ENCODE data around the gene SRRM2. TPM values are rescaled to one million over a fixed set of nuclear protein-coding genes. Genes with fewer than 3 reads are reported as not detected.

The SRRM2 gene
- total RNA-seq, 4 donors from 2014 or later = 73.9 to 398 (median 255) TPM

DNA sequence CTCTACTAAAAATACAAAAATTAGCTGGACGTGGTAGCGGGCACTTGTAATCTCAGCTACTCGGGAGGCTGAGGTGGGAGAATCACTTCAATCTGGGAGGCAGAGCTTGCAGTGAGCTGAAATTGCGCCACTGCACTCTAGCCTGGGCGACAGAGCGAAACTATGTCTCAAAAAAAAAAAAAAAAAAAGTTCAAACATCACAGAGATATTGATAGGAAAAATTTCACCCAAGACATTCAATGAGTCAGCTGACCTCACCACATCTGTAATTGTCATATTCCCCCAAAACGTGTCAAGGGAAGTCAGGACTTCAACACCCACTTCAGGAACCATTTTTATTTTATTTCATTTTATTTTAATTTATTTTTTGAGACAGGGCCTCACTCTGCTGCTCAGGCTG, 24.4 kb upstream of the SRRM2 start:
- H3K9me3 ChIP-seq = no peaks in the 10 kb centered on the region
- no peak overlapping the region for H3K27ac ChIP-seq
- peaks cover 16% of the 10 kb centered on the region for H3K27me3 ChIP-seq
- no peak for TF ChIP-seq EP300 (IDR thresholded peaks at IDR 0.05)
- no peak for TF ChIP-seq POLR2A (IDR thresholded peaks at IDR 0.05)
- TF ChIP-seq CTCF (IDR thresholded peaks at IDR 0.05) = no peak
- no peak for TF ChIP-seq POLR2AphosphoS5 (IDR thresholded peaks at IDR 0.05)
- 33 to 61% methylated on average over 1 to 5 of the region's 7 CpGs for WGBS, 2 donors (ENCODE audit: low coverage in 1 of 2)
- H3K4me1 ChIP-seq = no peaks in the 10 kb centered on the region
- no peak overlapping the region for H3K4me3 ChIP-seq
- H3K36me3 ChIP-seq = no peaks in the 10 kb centered on the region
- no peak for ATAC-seq

- Histone ChIP-seq H3K9me3 (no peaks in the 10 kb centered on the region), H3K27me3 (peaks cover 59% of the 10 kb centered on the region), H3K4me3 (no peak overlapping the region), H3K4me1 (no peaks in the 10 kb centered on the region), H3K36me3 (no peaks in the 10 kb centered on the region), H3K27ac (no peak overlapping the region)
- ATAC-seq = no peak
- 78 to 80% methylated on average over 2 to 9 of the region's 10 CpGs for WGBS, 2 donors (ENCODE audit: low coverage in 1 of 2)
- TF ChIP-seq POLR2A (IDR thresholded peaks at IDR 0.05) = no peak
Measured at GRCh38 chr16:2734844-2735515, 17.5 kb upstream of the SRRM2 start.

- no peak for ATAC-seq
- Histone ChIP-seq H3K27ac (no peak overlapping the region), H3K9me3 (no peaks in the 10 kb centered on the region), H3K27me3 (peaks cover 76% of the 10 kb centered on the region), H3K4me1 (no peaks in the 10 kb centered on the region), H3K36me3 (no peaks in the 10 kb centered on the region), H3K4me3 (no peak overlapping the region)
- TF ChIP-seq CTCF (IDR thresholded peaks at IDR 0.05) (no peak), EP300 (IDR thresholded peaks at IDR 0.05) (no peak), POLR2A (IDR thresholded peaks at IDR 0.05) (no peak), POLR2AphosphoS5 (IDR thresholded peaks at IDR 0.05) (no peak)
- WGBS, 2 donors (ENCODE audit: low coverage in 1 of 2) = 80 to 89% methylated on average over 1 to 6 of the region's 11 CpGs
Measured at GRCh38 chr16:2736476-2737237, 15.8 kb upstream of the SRRM2 start.

DNA sequence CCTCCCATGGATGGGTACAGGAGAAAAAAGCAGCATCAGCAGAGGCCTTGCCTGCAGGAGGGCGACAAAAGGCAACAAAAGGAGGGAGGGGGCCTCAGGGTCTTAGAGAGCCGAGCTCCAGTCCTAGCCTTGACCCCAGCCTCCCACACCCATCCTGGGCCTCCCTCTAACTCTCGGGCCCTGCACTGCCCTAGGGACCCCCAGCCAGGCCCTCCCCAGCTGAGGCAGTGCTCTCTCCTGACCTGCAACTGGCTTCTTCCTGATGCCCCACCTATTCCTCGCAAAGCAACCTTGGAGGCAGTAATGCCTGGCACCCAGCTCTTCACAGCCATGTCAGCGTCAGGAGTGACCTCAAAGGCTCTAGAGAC, 15.2 kb upstream of the SRRM2 start:
- ATAC-seq = no peak
- Histone ChIP-seq H3K36me3 (no peaks in the 10 kb centered on the region), H3K27me3 (peaks cover 76% of the 10 kb centered on the region), H3K4me1 (no peaks in the 10 kb centered on the region), H3K4me3 (no peak overlapping the region), H3K9me3 (no peaks in the 10 kb centered on the region), H3K27ac (no peak overlapping the region)
- 75% methylated on average over 4 of the region's 5 CpGs; no CpG with 5 or more reads in 1 of the 2 donors for WGBS, 2 donors (ENCODE audit: low coverage in 1 of 2)
- TF ChIP-seq POLR2A (IDR thresholded peaks at IDR 0.05) = no peak
- no peak for TF ChIP-seq CTCF (IDR thresholded peaks at IDR 0.05)
- no peak for TF ChIP-seq POLR2AphosphoS5 (IDR thresholded peaks at IDR 0.05)
- TF ChIP-seq EP300 (IDR thresholded peaks at IDR 0.05) = no peak

GRCh38 chr16:2737895-2738418, 14.5 kb upstream of the SRRM2 start:
- WGBS, 2 donors (ENCODE audit: low coverage in 1 of 2) = no CpG with 5 or more reads among the region's 7 CpGs
- no peaks in the 10 kb centered on the region for H3K4me1 ChIP-seq
- no peaks in the 10 kb centered on the region for H3K36me3 ChIP-seq
- no peak overlapping the region for H3K27ac ChIP-seq
- ATAC-seq = no peak
- H3K4me3 ChIP-seq = no peak overlapping the region
- TF ChIP-seq POLR2A (IDR thresholded peaks at IDR 0.05) (no peak), POLR2AphosphoS5 (IDR thresholded peaks at IDR 0.05) (no peak), EP300 (IDR thresholded peaks at IDR 0.05) (no peak), CTCF (IDR thresholded peaks at IDR 0.05) (no peak)
- H3K27me3 ChIP-seq = peaks cover 81% of the 10 kb centered on the region
- no peaks in the 10 kb centered on the region for H3K9me3 ChIP-seq
